Measurements from ENCODE around the gene CCDC68. TPM values are rescaled to one million over a fixed set of nuclear protein-coding genes. Genes with fewer than 3 reads are reported as not detected.

Gene CCDC68
- total RNA-seq, 1 experiment from 2014 or later: 6.9 TPM

- DNase-seq: no peak
- POLR2A ChIA-PET: no interaction called here
- no peaks in the 10 kb centered on the region for H3K27me3 ChIP-seq (replicated peaks; ENCODE audit: control insufficient read depth, insufficient read depth, low read length)
- H3K4me3 ChIP-seq (ENCODE audit: low read depth, low read length): no peak overlapping the region
- CTCF ChIA-PET: no interaction called here
- Mint-ChIP-seq H3K36me3 (ENCODE audit: insufficient read depth, unreplicated experiment) (no peaks in the 10 kb centered on the region), H3K4me1 (ENCODE audit: low read depth, unreplicated experiment) (no peaks in the 10 kb centered on the region), H3K4me3 (ENCODE audit: unreplicated experiment) (no peak overlapping the region), H3K27ac (ENCODE audit: unreplicated experiment) (no peak overlapping the region), H3K9me3 (ENCODE audit: unreplicated experiment) (no peaks in the 10 kb centered on the region), H3K27me3 (ENCODE audit: insufficient read depth, unreplicated experiment) (no peaks in the 10 kb centered on the region)
- no peak for TF ChIP-seq CTCF (IDR thresholded peaks at IDR 0.05; ENCODE audit: insufficient read depth in 1 of 2, low read depth in 1 of 2, low read length in 1 of 2, severe bottlenecking in 1 of 2, unreplicated experiment in 1 of 2)
- H3K36me3 ChIP-seq (ENCODE audit: control insufficient read depth, insufficient read depth, low read length): no peaks in the 10 kb centered on the region
- intact Hi-C loops (cut with micrococcal nuclease; ENCODE audit: unreplicated experiment): loop anchor here (5.0 kb wide), 1 partner anchor 63 kb away; no protein-coding TSS in a partner anchor
- no TSS peak for BruUV-seq (replicated peaks)
- no peaks in the 10 kb centered on the region for H3K4me1 ChIP-seq
- no peaks in the 10 kb centered on the region for H3K9me3 ChIP-seq
Measured at GRCh38 chr18:54919412-54919811, 39.8 kb downstream of the CCDC68 start.

- H3K4me1 ChIP-seq: no peaks in the 10 kb centered on the region
- intact Hi-C loops (cut with micrococcal nuclease; ENCODE audit: unreplicated experiment): loop anchor here (5.0 kb wide), 1 partner anchor 64 kb away; no protein-coding TSS in a partner anchor
- H3K4me3 ChIP-seq (ENCODE audit: low read depth, low read length): no peak overlapping the region
- no peaks in the 10 kb centered on the region for H3K4me1 Mint-ChIP-seq (ENCODE audit: low read depth, unreplicated experiment)
- H3K27me3 Mint-ChIP-seq (ENCODE audit: insufficient read depth, unreplicated experiment): no peaks in the 10 kb centered on the region
- H3K36me3 ChIP-seq (ENCODE audit: control insufficient read depth, insufficient read depth, low read length): no peaks in the 10 kb centered on the region
- no peaks in the 10 kb centered on the region for H3K27me3 ChIP-seq (replicated peaks; ENCODE audit: control insufficient read depth, insufficient read depth, low read length)
- TF ChIP-seq CTCF (IDR thresholded peaks at IDR 0.05; ENCODE audit: insufficient read depth in 1 of 2, low read depth in 1 of 2, low read length in 1 of 2, severe bottlenecking in 1 of 2, unreplicated experiment in 1 of 2): no peak
- H3K36me3 Mint-ChIP-seq (ENCODE audit: insufficient read depth, unreplicated experiment): no peaks in the 10 kb centered on the region
- POLR2A ChIA-PET: no interaction called here
- no TSS peak for BruUV-seq (replicated peaks)
- no peak for DNase-seq
- H3K9me3 Mint-ChIP-seq (ENCODE audit: unreplicated experiment): no peaks in the 10 kb centered on the region
- CTCF ChIA-PET: no interaction called here
- no peaks in the 10 kb centered on the region for H3K9me3 ChIP-seq
- no peak overlapping the region for H3K4me3 Mint-ChIP-seq (ENCODE audit: unreplicated experiment)
- H3K27ac Mint-ChIP-seq (ENCODE audit: unreplicated experiment): no peak overlapping the region
Measured at GRCh38 chr18:54918060-54918459, 41.2 kb downstream of the CCDC68 start.

GRCh38 chr18:54916507-54916906 is 42.8 kb downstream of the CCDC68 start:
- TF ChIP-seq CTCF (IDR thresholded peaks at IDR 0.05; ENCODE audit: insufficient read depth in 1 of 2, low read depth in 1 of 2, low read length in 1 of 2, severe bottlenecking in 1 of 2, unreplicated experiment in 1 of 2): no peak
- Histone ChIP-seq H3K9me3 (no peaks in the 10 kb centered on the region), H3K4me3 (ENCODE audit: low read depth, low read length) (no peak overlapping the region), H3K36me3 (ENCODE audit: control insufficient read depth, insufficient read depth, low read length) (no peaks in the 10 kb centered on the region), H3K4me1 (no peaks in the 10 kb centered on the region), H3K27me3 (replicated peaks; ENCODE audit: control insufficient read depth, insufficient read depth, low read length) (no peaks in the 10 kb centered on the region)
- Mint-ChIP-seq H3K36me3 (ENCODE audit: insufficient read depth, unreplicated experiment) (no peaks in the 10 kb centered on the region), H3K4me3 (ENCODE audit: unreplicated experiment) (no peak overlapping the region), H3K4me1 (ENCODE audit: low read depth, unreplicated experiment) (no peaks in the 10 kb centered on the region), H3K27ac (ENCODE audit: unreplicated experiment) (peak overlapping the region; percentile 35), H3K27me3 (ENCODE audit: insufficient read depth, unreplicated experiment) (no peaks in the 10 kb centered on the region), H3K9me3 (ENCODE audit: unreplicated experiment) (no peaks in the 10 kb centered on the region)
- BruUV-seq (replicated peaks): no TSS peak
- intact Hi-C loops (cut with micrococcal nuclease; ENCODE audit: unreplicated experiment): loop anchor here (5.0 kb wide), 1 partner anchor 66 kb away; no protein-coding TSS in a partner anchor
- no peak for DNase-seq
- POLR2A ChIA-PET: no interaction called here
- CTCF ChIA-PET: no interaction called here

All from Caco-2 (cell line).